Colonic mucosa (tissue), 4 donors: Measurements from ENCODE around the gene TSN. TPM values are rescaled to one million over a fixed set of nuclear protein-coding genes. Genes with fewer than 3 reads are reported as not detected.
"Not testable (repeated sequence)": the region's sequence is repeated elsewhere in the genome, so short reads cannot be mapped to it uniquely, and the experiment has no call there.

Source experiments
- DNase-seq: peaks from one replicate; pipeline ENCODE4 v3.0.0-alpha.2; 2020
- H3K27ac ChIP-seq: fragments of 200-600 bp; one replicate; pipeline ENCODE4 v1.8.0; 2021
- H3K27me3 ChIP-seq: fragments of 200-600 bp; one replicate; pipeline ENCODE4 v1.8.0; 2021
- H3K36me3 ChIP-seq: fragments of 200-600 bp; one replicate; pipeline ENCODE4 v1.8.0; 2021
- H3K4me1 ChIP-seq: fragments of 200-600 bp; one replicate; pipeline ENCODE4 v1.8.0; 2021; ENCODE audit warnings: mild to moderate bottlenecking
- H3K4me3 ChIP-seq: fragments of 200-600 bp; one replicate; pipeline ENCODE4 v1.8.0; 2021
- H3K9ac ChIP-seq, 2 donors: one replicate each; pipeline ENCODE4 v1.7.0; 2013; ENCODE audit warnings: control low read depth in 2 of 2, low read depth in 2 of 2, low read length in 2 of 2
- H3K9me3 ChIP-seq: fragments of 200-600 bp; one replicate; pipeline ENCODE4 v1.8.0; 2021
- intact Hi-C: fragments of 100-400 bp; cut with DNase I; formaldehyde crosslinking; loops from one replicate; pipeline ENCODE4 v1.14.1; 2022
- total RNA-seq, 2 donors: library from RNA; stranded (reverse); fragmentation: NEBNext Ultra II Directional in 1 of 2; extraction: Animal tissue kit (Norgen Biotek cat#: 25700) in 1 of 2; gene quantifications; one replicate each; pipeline ENCODE4 v1.2.1, GENCODE V29; 2021
- TF ChIP-seq, protein P1 (sequence below): fragments of 200-600 bp; IDR thresholded peaks from one replicate; pipeline ENCODE4 v1.8.0; 2022; ENCODE audit warnings: antibody characterized with exemption, mild to moderate bottlenecking
- donor health status: healthy.
- donor health status: DM: no; HTN: no; CAD: no.
- donor health status: DM: no; HTN: no; CAD: no.

TSN gene
- total RNA-seq, 2 donors from 2014 or later: 48.0 to 69.0 TPM

DNA sequence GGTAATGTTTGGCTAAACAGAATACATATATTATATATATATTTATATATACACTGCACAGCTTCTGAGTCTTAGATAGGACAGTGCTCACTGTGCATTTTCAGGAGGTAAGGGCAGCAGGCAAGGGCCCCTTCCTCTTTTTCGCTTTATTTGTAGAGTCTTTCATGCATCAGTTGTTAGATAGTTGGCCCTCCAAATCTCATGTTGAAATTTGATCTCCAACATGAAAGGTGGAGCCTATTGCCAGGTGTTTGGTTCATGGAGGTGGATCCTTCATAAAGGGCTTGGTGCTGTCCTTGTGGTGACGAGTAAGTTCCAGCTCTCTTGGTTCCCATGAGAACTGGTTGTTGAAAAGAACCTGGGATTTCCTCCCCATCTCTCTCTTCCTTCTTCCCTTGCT is 48.1 kb downstream of the TSN start:
- Histone ChIP-seq H3K4me3 (no peak overlapping the region), H3K9ac (no peak overlapping the region), H3K27ac (no peak overlapping the region), H3K9me3 (no peaks in the 10 kb centered on the region), H3K27me3 (no peaks in the 10 kb centered on the region), H3K36me3 (no peaks in the 10 kb centered on the region), H3K4me1 (no peaks in the 10 kb centered on the region)
- no peak for DNase-seq
- TF ChIP-seq, protein P1, sequence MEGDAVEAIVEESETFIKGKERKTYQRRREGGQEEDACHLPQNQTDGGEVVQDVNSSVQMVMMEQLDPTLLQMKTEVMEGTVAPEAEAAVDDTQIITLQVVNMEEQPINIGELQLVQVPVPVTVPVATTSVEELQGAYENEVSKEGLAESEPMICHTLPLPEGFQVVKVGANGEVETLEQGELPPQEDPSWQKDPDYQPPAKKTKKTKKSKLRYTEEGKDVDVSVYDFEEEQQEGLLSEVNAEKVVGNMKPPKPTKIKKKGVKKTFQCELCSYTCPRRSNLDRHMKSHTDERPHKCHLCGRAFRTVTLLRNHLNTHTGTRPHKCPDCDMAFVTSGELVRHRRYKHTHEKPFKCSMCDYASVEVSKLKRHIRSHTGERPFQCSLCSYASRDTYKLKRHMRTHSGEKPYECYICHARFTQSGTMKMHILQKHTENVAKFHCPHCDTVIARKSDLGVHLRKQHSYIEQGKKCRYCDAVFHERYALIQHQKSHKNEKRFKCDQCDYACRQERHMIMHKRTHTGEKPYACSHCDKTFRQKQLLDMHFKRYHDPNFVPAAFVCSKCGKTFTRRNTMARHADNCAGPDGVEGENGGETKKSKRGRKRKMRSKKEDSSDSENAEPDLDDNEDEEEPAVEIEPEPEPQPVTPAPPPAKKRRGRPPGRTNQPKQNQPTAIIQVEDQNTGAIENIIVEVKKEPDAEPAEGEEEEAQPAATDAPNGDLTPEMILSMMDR: no peak
- intact Hi-C loops: no loop called here

- DNase-seq: no peak
- Histone ChIP-seq H3K27ac (no peak overlapping the region), H3K4me3 (no peak overlapping the region), H3K9ac (no peak overlapping the region), H3K9me3 (no peaks in the 10 kb centered on the region), H3K36me3 (no peaks in the 10 kb centered on the region), H3K4me1 (no peaks in the 10 kb centered on the region), H3K27me3 (no peaks in the 10 kb centered on the region)
- intact Hi-C loops: no loop called here
- TF ChIP-seq, protein P1: no peak
Measured at GRCh38 chr2:121804340-121804739, 48.9 kb downstream of the TSN start.

DNA sequence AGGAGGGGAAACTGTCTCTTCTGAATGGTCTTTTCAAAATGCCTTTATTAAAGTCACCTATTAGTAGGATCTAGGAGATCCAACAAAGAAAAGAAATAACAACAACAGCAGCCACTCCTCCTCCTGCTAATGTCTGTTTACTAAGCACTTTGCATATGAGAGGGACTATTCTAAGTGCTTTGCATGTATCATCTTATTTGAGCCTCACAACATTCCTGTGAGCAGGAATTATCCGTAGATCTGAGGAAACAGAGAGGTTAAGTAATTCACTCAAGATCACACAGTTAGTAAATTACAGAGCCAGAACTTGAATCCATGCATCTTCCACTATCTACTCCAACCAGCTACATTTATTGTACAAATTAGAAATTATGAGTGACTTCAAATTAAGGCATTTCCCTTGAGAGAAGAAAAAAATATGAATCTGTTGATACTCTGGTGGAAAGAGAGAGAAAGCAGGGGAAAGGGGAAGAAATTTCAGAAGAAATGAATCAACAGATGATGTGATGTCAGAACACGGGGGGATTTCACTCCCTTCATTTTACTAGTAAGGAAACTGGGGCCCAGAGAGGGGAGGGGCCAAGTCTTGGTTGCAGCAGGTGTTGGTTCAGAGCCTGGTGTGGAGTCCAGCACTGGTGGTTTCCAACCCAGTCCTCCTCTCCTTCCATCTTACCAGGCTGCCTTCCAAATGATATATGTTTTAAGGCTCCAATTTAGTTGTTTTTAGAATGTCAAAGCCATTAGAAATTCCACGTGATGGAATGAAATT is 49.7 kb downstream of the TSN start:
- no peak overlapping the region for H3K9ac ChIP-seq
- H3K9me3 ChIP-seq: no peaks in the 10 kb centered on the region
- no peak overlapping the region for H3K27ac ChIP-seq
- no peaks in the 10 kb centered on the region for H3K4me1 ChIP-seq
- H3K27me3 ChIP-seq: no peaks in the 10 kb centered on the region
- H3K4me3 ChIP-seq: no peak overlapping the region
- intact Hi-C loops: no loop called here
- no peak for DNase-seq
- TF ChIP-seq, protein P1: no peak
- no peaks in the 10 kb centered on the region for H3K36me3 ChIP-seq

GRCh38 chr2:121805766-121806143 is 50.3 kb downstream of the TSN start:
- H3K4me3 ChIP-seq: no peak overlapping the region
- no peaks in the 10 kb centered on the region for H3K27me3 ChIP-seq
- H3K4me1 ChIP-seq: no peaks in the 10 kb centered on the region
- H3K36me3 ChIP-seq: no peaks in the 10 kb centered on the region
- H3K27ac ChIP-seq: no peak overlapping the region
- no peaks in the 10 kb centered on the region for H3K9me3 ChIP-seq
- intact Hi-C loops: no loop called here
- TF ChIP-seq, protein P1: no peak
- no peak overlapping the region for H3K9ac ChIP-seq
- DNase-seq: no peak

GRCh38 chr2:121807771-121808170 is 52.3 kb downstream of the TSN start:
- H3K9me3 ChIP-seq, H3K4me1 ChIP-seq, H3K36me3 ChIP-seq, H3K4me3 ChIP-seq, H3K27ac ChIP-seq, H3K27me3 ChIP-seq, intact Hi-C loops, DNase-seq, H3K9ac ChIP-seq: not testable (repeated sequence)

DNA sequence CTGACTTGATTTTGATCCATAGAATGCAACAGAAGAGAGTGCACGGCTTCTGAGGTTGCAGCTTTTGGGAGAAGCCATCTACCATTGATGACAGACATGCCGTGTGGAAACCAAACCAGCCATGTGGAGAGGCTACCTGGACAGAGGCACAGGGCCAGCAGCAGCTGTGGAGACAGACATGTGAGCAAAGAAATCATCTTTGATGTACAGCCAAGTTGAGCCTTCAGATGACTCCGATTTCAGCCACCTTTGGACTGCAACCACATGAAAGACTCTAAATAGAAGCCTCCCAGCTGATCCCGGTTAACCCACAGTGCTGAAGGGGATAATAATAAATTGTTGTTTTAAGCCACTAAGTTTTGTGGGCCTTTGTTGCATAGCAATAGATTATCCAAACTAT is 54.2 kb downstream of the TSN start:
- TF ChIP-seq, protein P1: no peak
- DNase-seq: no peak
- H3K27ac ChIP-seq: no peak overlapping the region

More for the DNA sequence above, 54.2 kb downstream of the TSN start:
- Histone ChIP-seq H3K4me1 (no peaks in the 10 kb centered on the region), H3K27me3 (no peaks in the 10 kb centered on the region), H3K4me3 (no peak overlapping the region), H3K9ac (no peak overlapping the region), H3K9me3 (no peaks in the 10 kb centered on the region), H3K36me3 (no peaks in the 10 kb centered on the region)
- intact Hi-C loops: loop anchor here (5.0 to 10.0 kb wide), 2 partner anchors 165 to 643 kb away; no protein-coding TSS in a partner anchor
